DOHH2 (cell line): ENCODE measurements around the gene HLA-F.

ENCODE experiments used
- H3F3A ChIP-seq: fragments of 200-600 bp; sonication (generic), shearing (Covaris generic); 2 replicates; pipeline ENCODE4 v1.6.0; 2016; ENCODE audit warnings: antibody characterized with exemption, mild to moderate bottlenecking; ENCODE audit not compliant: control insufficient read depth, insufficient read depth
- H3K27ac ChIP-seq: fragments of 200-600 bp; sonication (generic); 2 replicates; pipeline ENCODE4 v1.5.1; 2014; ENCODE audit warnings: low read depth, mild to moderate bottlenecking, low read length, moderate library complexity
- H3K27me3 ChIP-seq: fragments of 200-600 bp; sonication (generic); 2 replicates; pipeline ENCODE4 v1.6.1; 2014; ENCODE audit warnings: mild to moderate bottlenecking, low read length, mixed read lengths; ENCODE audit not compliant: control insufficient read depth
- H3K36me3 ChIP-seq: fragments of 200-600 bp; sonication (generic); 2 replicates; pipeline ENCODE4 v1.6.1; 2014; ENCODE audit warnings: mild to moderate bottlenecking, low read length, moderate library complexity, mixed read lengths; ENCODE audit not compliant: control insufficient read depth
- H3K4me1 ChIP-seq: fragments of 200-600 bp; sonication (generic); 2 replicates; pipeline ENCODE4 v1.6.1; 2014; ENCODE audit warnings: mild to moderate bottlenecking, low read length, mixed read lengths; ENCODE audit not compliant: control insufficient read depth
- H3K4me2 ChIP-seq: fragments of 200-600 bp; sonication (generic); 2 replicates; pipeline ENCODE4 v1.6.0; 2014; ENCODE audit warnings: mild to moderate bottlenecking, low read length, moderate library complexity
- H3K4me3 ChIP-seq: fragments of 200-600 bp; sonication (generic); 2 replicates; pipeline ENCODE4 v1.5.1; 2014; ENCODE audit warnings: mild to moderate bottlenecking, low read length, mixed read lengths
- H3K79me2 ChIP-seq: fragments of 200-600 bp; sonication (generic); 2 replicates; pipeline ENCODE4 v1.6.1; 2014; ENCODE audit warnings: mild to moderate bottlenecking, low read length, mixed read lengths; ENCODE audit not compliant: control insufficient read depth
- H3K9me2 ChIP-seq: fragments of 200-600 bp; sonication (generic); replicated peaks from 2 replicates; pipeline ENCODE4 v1.6.1; 2014; ENCODE audit warnings: mild to moderate bottlenecking, low read length, mixed read lengths; ENCODE audit not compliant: control insufficient read depth
- H3K9me3 ChIP-seq: fragments of 200-600 bp; sonication (generic); 2 replicates; pipeline ENCODE4 v1.6.1; 2014; ENCODE audit warnings: antibody characterized with exemption, low read length, mixed read lengths; ENCODE audit not compliant: control insufficient read depth, insufficient read depth
- H4K20me1 ChIP-seq: fragments of 200-600 bp; sonication (generic); 2 replicates; pipeline ENCODE4 v1.6.0; 2014; ENCODE audit warnings: low read depth, mild to moderate bottlenecking, antibody characterized with exemption, low read length, moderate library complexity; ENCODE audit not compliant: control insufficient read depth, insufficient read depth
- CTCF ChIP-seq: fragments of 200-600 bp; sonication (generic); IDR thresholded peaks from one replicate; pipeline ENCODE4 v1.5.1; 2014; ENCODE audit warnings: antibody characterized with exemption, mild to moderate bottlenecking, low read depth, low read length; ENCODE audit not compliant: poor library complexity, severe bottlenecking
- EZH2phosphoT487 ChIP-seq: fragments of 200-600 bp; sonication (generic); IDR thresholded peaks from 2 replicates; pipeline ENCODE4 v1.6.1; 2017; ENCODE audit warnings: borderline replicate concordance, mild to moderate bottlenecking, antibody characterized with exemption, low read length, moderate library complexity, mixed read lengths

The HLA-F gene

GRCh38 chr6:29739882-29740261, 16.6 kb downstream of the HLA-F start:
- TF ChIP-seq EZH2phosphoT487: no peak
- TF ChIP-seq CTCF: no peak
- H3K4me1 ChIP-seq: no peaks in the 10 kb centered on the region
- no peaks in the 10 kb centered on the region for H3K36me3 ChIP-seq
- no peaks in the 10 kb centered on the region for H3K27me3 ChIP-seq
- no peaks in the 10 kb centered on the region for H3F3A ChIP-seq
- no peak overlapping the region for H3K4me2 ChIP-seq
- H3K4me3 ChIP-seq: no peak overlapping the region
- no peaks in the 10 kb centered on the region for H3K9me3 ChIP-seq
- H3K79me2 ChIP-seq: no peaks in the 10 kb centered on the region
- no peak overlapping the region for H3K27ac ChIP-seq
- H3K9me2 ChIP-seq: no peaks in the 10 kb centered on the region
- H4K20me1 ChIP-seq: no peaks in the 10 kb centered on the region

- Histone ChIP-seq H3K36me3 (no peaks in the 10 kb centered on the region), H3K27me3 (no peaks in the 10 kb centered on the region), H3K4me3 (no peak overlapping the region), H3F3A (no peaks in the 10 kb centered on the region), H4K20me1 (no peaks in the 10 kb centered on the region), H3K9me2 (no peaks in the 10 kb centered on the region), H3K27ac (no peak overlapping the region), H3K79me2 (no peaks in the 10 kb centered on the region), H3K4me2 (no peak overlapping the region), H3K9me3 (no peaks in the 10 kb centered on the region), H3K4me1 (peaks cover 2% of the 10 kb centered on the region)
- TF ChIP-seq CTCF (no peak), EZH2phosphoT487 (no peak)
These were observed 18.4 kb downstream of the HLA-F start for GRCh38 chr6:29741592-29741991.

- Histone ChIP-seq H4K20me1 (no peaks in the 10 kb centered on the region), H3K36me3 (no peaks in the 10 kb centered on the region), H3K27me3 (no peaks in the 10 kb centered on the region), H3K4me2 (no peak overlapping the region), H3F3A (no peaks in the 10 kb centered on the region), H3K79me2 (no peaks in the 10 kb centered on the region), H3K9me3 (no peaks in the 10 kb centered on the region), H3K4me3 (no peak overlapping the region), H3K27ac (no peak overlapping the region), H3K4me1 (peaks cover 7% of the 10 kb centered on the region), H3K9me2 (no peaks in the 10 kb centered on the region)
- TF ChIP-seq EZH2phosphoT487 (no peak), CTCF (no peak)
These were observed 18.9 kb downstream of the HLA-F start for GRCh38 chr6:29742127-29742526.

- no peaks in the 10 kb centered on the region for H3K9me3 ChIP-seq
- no peak for TF ChIP-seq EZH2phosphoT487
These were observed 19.8 kb downstream of the HLA-F start for GRCh38 chr6:29743025-29743424.

More at GRCh38 chr6:29743025-29743424, 19.8 kb downstream of the HLA-F start:
- no peaks in the 10 kb centered on the region for H3K36me3 ChIP-seq
- H3K79me2 ChIP-seq: no peaks in the 10 kb centered on the region
- H3K4me2 ChIP-seq: no peak overlapping the region
- no peak overlapping the region for H3K27ac ChIP-seq
- H3K4me1 ChIP-seq: peaks cover 12% of the 10 kb centered on the region
- H3K9me2 ChIP-seq: no peaks in the 10 kb centered on the region
- H3F3A ChIP-seq: no peaks in the 10 kb centered on the region
- H3K27me3 ChIP-seq: no peaks in the 10 kb centered on the region
- no peaks in the 10 kb centered on the region for H4K20me1 ChIP-seq
- H3K4me3 ChIP-seq: no peak overlapping the region
